Caco-2 (cell line): Measurements from ENCODE around the gene APOL1. TPM values are rescaled to one million over a fixed set of nuclear protein-coding genes. Genes with fewer than 3 reads are reported as not detected.
"Not testable (repeated sequence)": the region's sequence is repeated elsewhere in the genome, so short reads cannot be mapped to it uniquely, and the experiment has no call there.

ENCODE experiments used
- BruUV-seq: library from RNA; stranded (reverse); fragments of 400-500 nt; replicated peaks from 2 replicates; lab custom pipeline; 2021; lab: Mats Ljungman, UMichigan
- CTCF ChIA-PET: fragments of 300-600 bp; sonication (Branson Sonifier 250); formaldehyde crosslinking; loops from one replicate; lab custom pipeline; 2022; ENCODE audit warnings: antibody characterized with exemption; lab: Charles Lee
- POLR2A ChIA-PET: fragments of 300-600 bp; sonication (Branson Sonifier 250); formaldehyde crosslinking; loops from one replicate; lab custom pipeline; 2022; ENCODE audit warnings: antibody characterized with exemption; lab: Charles Lee
- DNase-seq, 2 experiments: peaks; one replicate each; pipeline versions ENCODE4 v3.0.0 to v3.0.0-alpha.2; 2020 to 2022
- H3K27me3 ChIP-seq: replicated peaks from 2 replicates; pipeline ENCODE4 v1.6.0; 2011; ENCODE audit warnings: low read length; ENCODE audit not compliant: control insufficient read depth, insufficient read depth
- H3K36me3 ChIP-seq: 2 replicates; pipeline ENCODE4 v1.5.1; 2011; ENCODE audit warnings: low read length; ENCODE audit not compliant: control insufficient read depth, insufficient read depth
- H3K4me1 ChIP-seq: fragments of 250-450 bp; sonication (Bioruptor Pico); 2 replicates; pipeline ENCODE4 v1.5.1; 2020; ENCODE audit warnings: mild to moderate bottlenecking
- H3K4me3 ChIP-seq: 2 replicates; pipeline ENCODE4 v1.5.1; 2011; ENCODE audit warnings: low read depth, mild to moderate bottlenecking, control low read depth, low read length
- H3K9me3 ChIP-seq: fragments of 250-450 bp; sonication (Bioruptor Pico); 2 replicates; pipeline ENCODE4 v1.5.1; 2020; ENCODE audit warnings: mild to moderate bottlenecking, moderate library complexity
- H3K27ac Mint-ChIP-seq: one replicate; pipeline ENCODE4 v1.8.0; 2022; ENCODE audit warnings: mixed read lengths; ENCODE audit not compliant: unreplicated experiment
- H3K27me3 Mint-ChIP-seq: one replicate; pipeline ENCODE4 v1.8.0; 2022; ENCODE audit warnings: mixed read lengths; ENCODE audit not compliant: insufficient read depth, unreplicated experiment
- H3K36me3 Mint-ChIP-seq: one replicate; pipeline ENCODE4 v1.8.0; 2022; ENCODE audit warnings: mild to moderate bottlenecking, mixed read lengths; ENCODE audit not compliant: insufficient read depth, unreplicated experiment
- H3K4me1 Mint-ChIP-seq: one replicate; pipeline ENCODE4 v1.8.0; 2022; ENCODE audit warnings: low read depth, mixed read lengths; ENCODE audit not compliant: unreplicated experiment
- H3K4me3 Mint-ChIP-seq: one replicate; pipeline ENCODE4 v1.8.0; 2022; ENCODE audit warnings: mild to moderate bottlenecking, moderate library complexity, mixed read lengths; ENCODE audit not compliant: unreplicated experiment
- H3K9me3 Mint-ChIP-seq: one replicate; pipeline ENCODE4 v1.8.0; 2022; ENCODE audit warnings: mixed read lengths; ENCODE audit not compliant: unreplicated experiment
- intact Hi-C: fragments of 100-400 bp; cut with micrococcal nuclease; formaldehyde crosslinking; loops from one replicate; pipeline ENCODE4 v1.10.0; 2022; ENCODE audit not compliant: unreplicated experiment
- total RNA-seq: library from RNA; stranded (reverse); gene quantifications from 2 replicates; pipeline ENCODE4 v1.2.3, GENCODE V29; 2022
- TF ChIP-seq, protein P1 (sequence below), 2 experiments: fragments of 200-600 bp in 1 of 2; IDR thresholded peaks; 1 replicate in 1 of 2; 2 replicates in 1 of 2; pipeline versions ENCODE4 v1.5.1 to v1.8.0; 2011 to 2022; ENCODE audit warnings: antibody characterized with exemption in 1 of 2, control low read depth in 1 of 2, inconsistent platforms in 1 of 2, low read depth in 1 of 2, low read length in 1 of 2, mild to moderate bottlenecking in 1 of 2, moderate library complexity in 1 of 2; ENCODE audit not compliant: insufficient read depth in 1 of 2, severe bottlenecking in 1 of 2, unreplicated experiment in 1 of 2

The APOL1 gene
- total RNA-seq, 1 experiment from 2014 or later: 0.39 TPM

DNA sequence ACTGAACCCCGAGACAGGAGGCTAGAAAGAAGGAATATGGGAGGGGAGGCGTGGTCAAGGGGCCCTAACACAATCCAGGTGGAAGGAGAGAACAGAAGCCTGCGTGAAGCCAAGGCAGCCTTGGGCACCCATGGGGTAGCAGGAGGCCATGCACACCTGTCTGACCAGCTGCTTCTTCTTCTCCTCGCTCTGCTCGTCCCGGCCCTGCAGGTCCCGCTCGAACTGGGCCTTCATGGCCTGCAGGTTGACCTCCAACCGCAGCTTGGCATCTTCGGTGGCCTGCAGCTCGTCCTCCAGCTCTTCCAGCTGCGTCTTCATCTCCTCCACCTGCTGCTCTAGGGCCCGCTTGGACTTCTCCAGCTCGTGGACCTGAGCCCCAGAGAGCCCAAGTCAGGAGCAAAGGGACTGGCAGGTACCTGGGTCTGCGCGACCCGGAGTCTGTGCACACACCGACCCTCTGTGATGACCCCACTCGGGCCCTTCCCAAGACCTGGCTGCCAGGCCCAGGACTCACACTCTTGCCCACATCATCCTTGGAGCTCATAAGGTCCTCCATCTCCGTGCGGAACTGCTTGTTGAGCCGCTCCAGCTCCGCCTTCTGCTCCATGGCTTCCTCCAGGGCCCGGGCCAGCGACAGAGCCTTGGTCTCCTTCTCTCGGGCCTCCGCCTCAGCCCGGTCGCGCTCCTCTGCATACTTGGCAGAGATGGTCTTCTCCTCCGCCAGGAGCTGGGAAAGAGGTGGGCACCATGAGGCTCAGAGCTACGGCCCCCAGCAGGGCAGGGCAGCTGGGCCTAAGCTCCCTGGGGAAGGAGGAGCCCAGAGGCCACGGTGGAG lies 35.9 kb downstream of the APOL1 start:
- H3K4me1 ChIP-seq: no peaks in the 10 kb centered on the region
- Mint-ChIP-seq H3K36me3 (peaks cover 97% of the 10 kb centered on the region), H3K4me1 (peaks cover 5% of the 10 kb centered on the region), H3K9me3 (no peaks in the 10 kb centered on the region), H3K4me3 (no peak overlapping the region), H3K27ac (peak overlapping the region; percentile 59), H3K27me3 (no peaks in the 10 kb centered on the region)
- TSS peak; percentile 96 for BruUV-seq
- no peak for DNase-seq
- ChIA-PET POLR2A (no interaction called here), CTCF (interaction anchor here (0.9 to 1.4 kb wide), 2 partner anchors 11 to 13 kb away, joined by 3 to 4 read pairs; no protein-coding TSS in a partner anchor)
- intact Hi-C loops: no loop called here
- no peaks in the 10 kb centered on the region for H3K27me3 ChIP-seq
- TF ChIP-seq, protein P1, sequence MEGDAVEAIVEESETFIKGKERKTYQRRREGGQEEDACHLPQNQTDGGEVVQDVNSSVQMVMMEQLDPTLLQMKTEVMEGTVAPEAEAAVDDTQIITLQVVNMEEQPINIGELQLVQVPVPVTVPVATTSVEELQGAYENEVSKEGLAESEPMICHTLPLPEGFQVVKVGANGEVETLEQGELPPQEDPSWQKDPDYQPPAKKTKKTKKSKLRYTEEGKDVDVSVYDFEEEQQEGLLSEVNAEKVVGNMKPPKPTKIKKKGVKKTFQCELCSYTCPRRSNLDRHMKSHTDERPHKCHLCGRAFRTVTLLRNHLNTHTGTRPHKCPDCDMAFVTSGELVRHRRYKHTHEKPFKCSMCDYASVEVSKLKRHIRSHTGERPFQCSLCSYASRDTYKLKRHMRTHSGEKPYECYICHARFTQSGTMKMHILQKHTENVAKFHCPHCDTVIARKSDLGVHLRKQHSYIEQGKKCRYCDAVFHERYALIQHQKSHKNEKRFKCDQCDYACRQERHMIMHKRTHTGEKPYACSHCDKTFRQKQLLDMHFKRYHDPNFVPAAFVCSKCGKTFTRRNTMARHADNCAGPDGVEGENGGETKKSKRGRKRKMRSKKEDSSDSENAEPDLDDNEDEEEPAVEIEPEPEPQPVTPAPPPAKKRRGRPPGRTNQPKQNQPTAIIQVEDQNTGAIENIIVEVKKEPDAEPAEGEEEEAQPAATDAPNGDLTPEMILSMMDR (IDR thresholded peaks at IDR 0.05; ENCODE audit: insufficient read depth in 1 of 2, low read depth in 1 of 2, low read length in 1 of 2, severe bottlenecking in 1 of 2, unreplicated experiment in 1 of 2): no peak
- no peaks in the 10 kb centered on the region for H3K9me3 ChIP-seq
- H3K4me3 ChIP-seq: no peak overlapping the region
- peaks cover 20% of the 10 kb centered on the region for H3K36me3 ChIP-seq

DNA sequence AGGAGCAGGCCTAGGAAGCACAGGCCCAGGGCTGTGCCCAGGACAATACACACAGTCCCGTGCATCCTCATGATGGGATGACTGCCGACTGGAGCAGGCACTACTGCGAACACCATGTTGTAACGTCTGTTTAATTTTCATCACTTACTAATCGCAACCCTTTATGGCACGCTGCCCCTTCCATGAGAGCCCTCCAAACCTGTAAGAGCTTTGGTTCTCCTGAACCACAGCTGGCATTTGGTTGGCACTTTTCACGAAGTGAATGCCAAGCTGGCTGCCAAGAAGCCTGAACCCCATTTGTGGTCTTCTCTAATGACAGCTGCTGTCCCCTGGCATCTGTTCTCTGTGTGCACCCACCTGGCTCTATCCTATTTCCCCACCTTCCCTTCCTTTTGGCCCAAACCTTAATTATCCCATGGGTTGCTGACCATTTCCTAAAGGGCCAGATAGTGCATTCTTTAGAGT lies 36.5 kb downstream of the APOL1 start:
- Histone ChIP-seq H3K27me3 (no peaks in the 10 kb centered on the region), H3K4me3 (no peak overlapping the region), H3K4me1 (no peaks in the 10 kb centered on the region), H3K9me3 (no peaks in the 10 kb centered on the region), H3K36me3 (peaks cover 16% of the 10 kb centered on the region)
- TF ChIP-seq, protein P1 (IDR thresholded peaks at IDR 0.05; ENCODE audit: insufficient read depth in 1 of 2, low read depth in 1 of 2, low read length in 1 of 2, severe bottlenecking in 1 of 2, unreplicated experiment in 1 of 2): no peak
- peaks cover 5% of the 10 kb centered on the region for H3K4me1 Mint-ChIP-seq
- DNase-seq: no peak
- no TSS peak for BruUV-seq
- ChIA-PET CTCF (interaction anchor here (1.4 kb wide), 1 partner anchor 12 kb away, joined by 3 read pairs; no protein-coding TSS in a partner anchor), POLR2A (interaction anchor here (0.6 kb wide), 1 partner anchor 152 kb away, joined by 10 read pairs; no protein-coding TSS in a partner anchor)
- H3K27me3 Mint-ChIP-seq: no peaks in the 10 kb centered on the region
- intact Hi-C loops: no loop called here
- H3K27ac Mint-ChIP-seq: peak overlapping the region; percentile 59
- H3K4me3 Mint-ChIP-seq: no peak overlapping the region
- H3K36me3 Mint-ChIP-seq: peaks cover 97% of the 10 kb centered on the region
- no peaks in the 10 kb centered on the region for H3K9me3 Mint-ChIP-seq

DNA sequence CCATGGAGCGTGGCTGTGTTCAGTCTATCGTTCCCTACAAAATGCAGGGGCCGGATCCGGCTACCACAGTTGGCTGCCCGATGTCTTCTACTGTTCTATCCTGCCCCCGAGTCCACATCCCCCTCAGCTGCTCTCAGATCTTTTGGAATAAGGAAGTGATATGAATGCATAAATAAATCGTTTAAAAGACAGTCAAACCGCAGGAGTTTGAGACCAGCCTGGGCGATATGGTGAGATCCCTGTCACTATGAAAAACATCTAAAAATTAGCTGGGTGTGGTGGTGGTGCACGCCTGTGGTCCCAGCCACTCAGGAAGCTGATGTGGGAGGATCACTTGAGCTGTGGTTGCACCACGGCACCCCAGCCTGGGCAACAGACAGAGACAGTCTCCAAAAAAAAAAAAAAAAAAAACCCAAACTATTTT lies 37.0 kb downstream of the APOL1 start:
- H3K9me3 Mint-ChIP-seq, CTCF ChIA-PET, H3K4me1 ChIP-seq, DNase-seq, H3K27me3 ChIP-seq, H3K4me1 Mint-ChIP-seq, intact Hi-C loops, BruUV-seq, H3K9me3 ChIP-seq, H3K4me3 ChIP-seq, H3K27me3 Mint-ChIP-seq, H3K4me3 Mint-ChIP-seq: not testable (repeated sequence)
- Mint-ChIP-seq H3K36me3 (peaks cover 97% of the 10 kb centered on the region), H3K27ac (peak overlapping the region; percentile 59)
- H3K36me3 ChIP-seq: peaks cover 18% of the 10 kb centered on the region
- POLR2A ChIA-PET: interaction anchor here (0.6 kb wide), 1 partner anchor 152 kb away, joined by 10 read pairs; no protein-coding TSS in a partner anchor

DNA sequence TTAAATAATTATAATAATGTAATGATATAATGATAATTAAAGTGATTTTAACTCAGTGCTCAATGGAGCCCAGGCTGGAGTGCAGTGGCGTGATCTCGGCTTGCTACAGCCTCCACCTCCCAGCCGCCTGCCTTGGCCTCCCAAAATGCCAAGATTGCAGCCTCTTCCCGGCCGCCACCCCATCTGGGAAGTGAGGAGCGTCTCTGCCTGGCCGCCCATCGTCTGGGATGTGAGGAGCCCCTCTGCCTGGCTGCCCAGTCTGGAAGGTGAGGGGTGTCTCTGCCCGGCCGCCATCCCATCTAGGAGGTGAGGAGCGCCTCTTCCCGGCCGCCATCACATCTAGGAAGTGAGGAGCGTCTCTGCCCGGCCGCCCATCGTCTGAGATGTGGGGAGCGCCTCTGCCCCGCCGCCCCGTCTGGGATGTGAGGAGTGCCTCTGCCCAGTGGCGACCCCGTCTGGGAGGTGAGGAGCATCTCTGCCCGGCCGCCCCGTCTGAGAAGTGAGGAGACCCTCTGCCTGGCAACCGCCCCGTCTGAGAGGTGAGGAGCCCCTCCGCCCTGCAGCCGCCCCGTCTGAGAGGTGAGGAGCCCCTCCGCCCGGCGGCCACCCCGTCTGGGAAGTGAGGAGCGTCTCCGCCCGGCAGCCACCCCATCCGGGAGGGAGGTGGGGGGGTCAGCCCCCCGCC lies 37.6 kb downstream of the APOL1 start:
- DNase-seq, BruUV-seq, H3K9me3 ChIP-seq, H3K27ac Mint-ChIP-seq, CTCF ChIA-PET, H3K4me3 Mint-ChIP-seq, H3K27me3 Mint-ChIP-seq, intact Hi-C loops, H3K9me3 Mint-ChIP-seq, H3K4me3 ChIP-seq, H3K27me3 ChIP-seq, POLR2A ChIA-PET, H3K4me1 ChIP-seq, H3K4me1 Mint-ChIP-seq: not testable (repeated sequence)
- peaks cover 21% of the 10 kb centered on the region for H3K36me3 ChIP-seq
- peaks cover 97% of the 10 kb centered on the region for H3K36me3 Mint-ChIP-seq
